Fibroblast of the aortic adventitia (primary cell): Measurements from ENCODE around the gene BDNF. TPM values are rescaled to one million over a fixed set of nuclear protein-coding genes. Genes with fewer than 3 reads are reported as not detected.
A peak's percentile ranks its signal among the peaks of the same experiment; 100 is the strongest.
"Not testable (repeated sequence)": the region's sequence is repeated elsewhere in the genome, so short reads cannot be mapped to it uniquely, and the experiment has no call there.

ENCODE experiments used
- DNase-seq: peaks from one replicate; pipeline ENCODE4 v3.0.0-alpha.2; 2010; ENCODE audit warnings: low read depth
- H3K4me3 ChIP-seq: 2 replicates; pipeline ENCODE4 v1.5.1; 2011; ENCODE audit warnings: low read depth, mild to moderate bottlenecking, control low read depth, low read length, moderate library complexity
- CTCF ChIP-seq: IDR thresholded peaks from 2 replicates; pipeline ENCODE4 v1.5.1; 2011; ENCODE audit warnings: mild to moderate bottlenecking, low read length, control low read depth, inconsistent platforms; ENCODE audit not compliant: insufficient read depth
- total RNA-seq: library from RNA; depleted of rRNA; stranded (reverse); fragments of >200 nt; gene quantifications from 2 replicates; pipeline ENCODE4 v1.2.3, GENCODE V29; 2012; ENCODE audit warnings: low replicate concordance

The BDNF gene
- total RNA-seq, 1 donor, result 8.1 TPM

GRCh38 chr11:27642954-27643353, 57.3 kb downstream of the BDNF start:
- peak; percentile 26 for DNase-seq
- no peak overlapping the region for H3K4me3 ChIP-seq
- TF ChIP-seq CTCF, result no peak

- TF ChIP-seq CTCF, result no peak
- DNase-seq, result no peak
- H3K4me3 ChIP-seq, result no peak overlapping the region
Measured at GRCh38 chr11:27640954-27641353, 59.3 kb downstream of the BDNF start.

- H3K4me3 ChIP-seq, result no peak overlapping the region
- TF ChIP-seq CTCF, result no peak
- DNase-seq, result peak; percentile 35
Measured at GRCh38 chr11:27635567-27636037, 64.7 kb downstream of the BDNF start.

- DNase-seq, result not testable (repeated sequence)
Measured at GRCh38 chr11:27634776-27635175, 65.5 kb downstream of the BDNF start.

GRCh38 chr11:27634282-27634681, 66.0 kb downstream of the BDNF start:
- DNase-seq, H3K4me3 ChIP-seq: not testable (repeated sequence)

More at GRCh38 chr11:27634776-27635175, 65.5 kb downstream of the BDNF start:
- H3K4me3 ChIP-seq, result not testable (repeated sequence)

GRCh38 chr11:27629023-27629422, 71.2 kb downstream of the BDNF start:
- not testable (repeated sequence) for H3K4me3 ChIP-seq, DNase-seq

GRCh38 chr11:27627979-27628378, 72.3 kb downstream of the BDNF start:
- no peak for DNase-seq
- TF ChIP-seq CTCF, result no peak

GRCh38 chr11:27626938-27627586, 73.2 kb downstream of the BDNF start:
- TF ChIP-seq CTCF, result no peak
- H3K4me3 ChIP-seq, result no peak overlapping the region
- no peak for DNase-seq

More at GRCh38 chr11:27627979-27628378, 72.3 kb downstream of the BDNF start:
- no peak overlapping the region for H3K4me3 ChIP-seq
